A673 (cell line): ENCODE measurements around the gene ECD. TPM values are rescaled to one million over a fixed set of nuclear protein-coding genes. Genes with fewer than 3 reads are reported as not detected.

Experiments used
- BruUV-seq: library from RNA; stranded (reverse); fragments of 400-500 nt; replicated peaks from 2 replicates; lab custom pipeline; 2021; lab: Mats Ljungman, UMichigan
- CTCF ChIA-PET: fragments of 300-600 bp; sonication (Branson Sonifier 250); formaldehyde crosslinking; loops from one replicate; lab custom pipeline; 2022; ENCODE audit warnings: antibody characterized with exemption; lab: Charles Lee
- POLR2A ChIA-PET: fragments of 300-600 bp; sonication (Branson Sonifier 250); formaldehyde crosslinking; loops from one replicate; lab custom pipeline; 2022; ENCODE audit warnings: antibody characterized with exemption; ENCODE audit not compliant: low non-redundant PET; lab: Charles Lee
- DNase-seq: peaks from one replicate; pipeline ENCODE4 v3.0.0-alpha.2; 2015; ENCODE audit warnings: low spot score
- H3K27ac ChIP-seq: fragments of 200-600 bp; sonication (generic); 2 replicates; pipeline ENCODE4 v1.5.1; 2016; ENCODE audit warnings: mixed run types, low read depth, mild to moderate bottlenecking, mixed read lengths, antibody characterized with exemption, low read length; ENCODE audit not compliant: poor library complexity, severe bottlenecking
- H3K27me3 ChIP-seq: fragments of 200-600 bp; sonication (generic); replicated peaks from 2 replicates; pipeline ENCODE4 v1.6.1; 2017; ENCODE audit warnings: mixed run types, low read depth, mild to moderate bottlenecking, mixed read lengths, antibody characterized with exemption, low read length; ENCODE audit not compliant: insufficient read depth, poor library complexity
- H3K36me3 ChIP-seq: fragments of 200-600 bp; sonication (generic); 2 replicates; pipeline ENCODE4 v1.6.1; 2016; ENCODE audit warnings: mixed run types, mild to moderate bottlenecking, mixed read lengths, antibody characterized with exemption, low read length; ENCODE audit not compliant: insufficient read depth, poor library complexity, severe bottlenecking
- H3K4me1 ChIP-seq: fragments of 200-600 bp; sonication (generic); 2 replicates; pipeline ENCODE4 v1.6.1; 2017; ENCODE audit warnings: mixed run types, mild to moderate bottlenecking, mixed read lengths, antibody characterized with exemption, low read length; ENCODE audit not compliant: insufficient read depth, poor library complexity, severe bottlenecking
- H3K4me3 ChIP-seq: fragments of 200-600 bp; sonication (generic); 2 replicates; pipeline ENCODE4 v1.5.1; 2016; ENCODE audit warnings: low read depth, mixed run types, mild to moderate bottlenecking, mixed read lengths, low read length; ENCODE audit not compliant: poor library complexity, severe bottlenecking
- H3K9me3 ChIP-seq: fragments of 200-600 bp; sonication (generic); 2 replicates; pipeline ENCODE4 v1.6.1; 2016; ENCODE audit warnings: mixed run types, low read depth, mild to moderate bottlenecking, mixed read lengths, antibody characterized with exemption, low read length; ENCODE audit not compliant: poor library complexity, severe bottlenecking
- CTCF ChIP-seq: fragments of 300-800, 200-600 bp; sonication (generic); conservative IDR thresholded peaks from 2 replicates; pipeline ENCODE4 v1.5.1; 2017; ENCODE audit warnings: low read depth, mild to moderate bottlenecking, antibody characterized with exemption, low read length, moderate library complexity, mixed read lengths
- EZH2 ChIP-seq: fragments of 200-600 bp; sonication (generic); IDR thresholded peaks from 2 replicates; pipeline ENCODE4 v1.6.1; 2017; ENCODE audit warnings: borderline replicate concordance, low read depth, mild to moderate bottlenecking, mixed read lengths, antibody characterized with exemption, low read length; ENCODE audit not compliant: poor library complexity, severe bottlenecking
- intact Hi-C: fragments of 100-400 bp; cut with micrococcal nuclease; formaldehyde crosslinking; loops from one replicate; pipeline ENCODE4 v1.10.0; 2022; ENCODE audit not compliant: unreplicated experiment
- total RNA-seq: library from RNA; stranded (reverse); gene quantifications from 2 replicates; pipeline ENCODE4 v1.2.3, GENCODE V29; 2021

The ECD gene
- total RNA-seq, 1 experiment from 2014 or later: 37.4 TPM

GRCh38 chr10:73190188-73190587 lies 22.4 kb upstream of the ECD start:
- Histone ChIP-seq H3K27ac (no peak overlapping the region), H3K4me3 (no peak overlapping the region), H3K9me3 (no peaks in the 10 kb centered on the region), H3K36me3 (no peaks in the 10 kb centered on the region), H3K4me1 (no peaks in the 10 kb centered on the region), H3K27me3 (no peaks in the 10 kb centered on the region)
- TF ChIP-seq EZH2 (no peak), CTCF (no peak)
- POLR2A ChIA-PET: no interaction called here
- DNase-seq: no peak
- BruUV-seq: no TSS peak
- CTCF ChIA-PET: no interaction called here
- intact Hi-C loops: no loop called here

GRCh38 chr10:73186266-73186665 lies 18.5 kb upstream of the ECD start:
- no peak for TF ChIP-seq CTCF
- no peak for TF ChIP-seq EZH2
- ChIA-PET POLR2A (no interaction called here), CTCF (no interaction called here)
- DNase-seq: no peak
- H3K4me1 ChIP-seq: no peaks in the 10 kb centered on the region
- H3K36me3 ChIP-seq: no peaks in the 10 kb centered on the region
- BruUV-seq: no TSS peak
- intact Hi-C loops: no loop called here
- no peak overlapping the region for H3K4me3 ChIP-seq
- H3K9me3 ChIP-seq: no peaks in the 10 kb centered on the region
- no peaks in the 10 kb centered on the region for H3K27me3 ChIP-seq
- no peak overlapping the region for H3K27ac ChIP-seq

GRCh38 chr10:73183667-73184281 lies 16.0 kb upstream of the ECD start:
- Histone ChIP-seq H3K9me3 (no peaks in the 10 kb centered on the region), H3K4me3 (no peak overlapping the region), H3K27me3 (no peaks in the 10 kb centered on the region), H3K36me3 (no peaks in the 10 kb centered on the region), H3K27ac (no peak overlapping the region), H3K4me1 (no peaks in the 10 kb centered on the region)
- no TSS peak for BruUV-seq
- intact Hi-C loops: no loop called here
- no peak for TF ChIP-seq EZH2
- POLR2A ChIA-PET: no interaction called here
- DNase-seq: no peak
- CTCF ChIA-PET: no interaction called here

GRCh38 chr10:73182568-73182967 lies 14.8 kb upstream of the ECD start:
- peak; percentile 19 for DNase-seq
- BruUV-seq: no TSS peak
- no peak overlapping the region for H3K27ac ChIP-seq
- intact Hi-C loops: no loop called here
- ChIA-PET POLR2A (no interaction called here), CTCF (no interaction called here)
- H3K9me3 ChIP-seq: no peaks in the 10 kb centered on the region
- H3K4me3 ChIP-seq: no peak overlapping the region
- TF ChIP-seq CTCF (no peak), EZH2 (no peak)
- H3K36me3 ChIP-seq: no peaks in the 10 kb centered on the region
- no peaks in the 10 kb centered on the region for H3K4me1 ChIP-seq
- no peaks in the 10 kb centered on the region for H3K27me3 ChIP-seq
